Measurements from ENCODE around the gene ACOXL. TPM values are rescaled to one million over a fixed set of nuclear protein-coding genes. Genes with fewer than 3 reads are reported as not detected.

ACOXL gene
- total and polyA plus RNA-seq, 2 donors (not counting 3 experiments of a cell fraction or from before 2014, with no cell fraction given), result not detected

DNA sequence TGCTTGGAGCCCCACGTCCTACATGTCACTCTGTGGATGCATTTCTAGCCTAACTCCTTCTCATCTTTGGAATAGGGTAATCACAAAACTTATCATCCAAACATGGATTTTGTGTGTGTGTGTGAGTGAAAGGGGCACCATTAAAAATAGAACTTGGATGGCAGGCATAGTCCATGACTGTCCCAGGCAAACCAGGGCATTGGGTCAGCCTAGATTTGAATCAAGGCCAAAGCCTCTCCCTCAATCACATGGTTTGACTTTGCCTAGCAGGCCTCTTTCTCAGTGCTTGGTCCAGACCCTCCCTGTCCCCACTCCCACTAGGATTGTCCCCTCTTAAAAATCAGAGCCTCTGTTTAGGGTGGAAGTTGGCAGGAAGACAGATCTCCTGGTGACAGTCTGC, 320.9 kb downstream of the ACOXL start:
- CTCF ChIA-PET, result no interaction called here
- no TSS peak for BruUV-seq (replicated peaks)
- no peaks in the 10 kb centered on the region for H3K79me2 ChIP-seq (ENCODE audit: control insufficient read depth, insufficient read depth, low read length)
- TF ChIP-seq POLR2AphosphoS5 (IDR thresholded peaks at IDR 0.05; ENCODE audit: insufficient read depth, low read depth, low read length) (no peak), FOS (IDR thresholded peaks at IDR 0.05; ENCODE audit: borderline replicate concordance, insufficient read depth, low read length) (no peak), JUN (IDR thresholded peaks at IDR 0.05; ENCODE audit: borderline replicate concordance, insufficient read depth, insufficient read length, low read depth) (no peak), MYC (IDR thresholded peaks at IDR 0.05; ENCODE audit: low read depth, low read length) (no peak), EZH2 (IDR thresholded peaks at IDR 0.05; ENCODE audit: borderline replicate concordance, low read depth, low read length, severe bottlenecking) (no peak), GATA2 (IDR thresholded peaks at IDR 0.05; ENCODE audit: insufficient read depth, insufficient read length, low read depth, low read length) (no peak), POLR2A (IDR thresholded peaks at IDR 0.05; ENCODE audit: low read depth, low read length) (no peak)
- TF ChIP-seq, protein P1, sequence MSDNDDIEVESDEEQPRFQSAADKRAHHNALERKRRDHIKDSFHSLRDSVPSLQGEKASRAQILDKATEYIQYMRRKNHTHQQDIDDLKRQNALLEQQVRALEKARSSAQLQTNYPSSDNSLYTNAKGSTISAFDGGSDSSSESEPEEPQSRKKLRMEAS (IDR thresholded peaks at IDR 0.05; ENCODE audit: insufficient read depth, insufficient read length), result no peak
- TF ChIP-seq, protein P2, sequence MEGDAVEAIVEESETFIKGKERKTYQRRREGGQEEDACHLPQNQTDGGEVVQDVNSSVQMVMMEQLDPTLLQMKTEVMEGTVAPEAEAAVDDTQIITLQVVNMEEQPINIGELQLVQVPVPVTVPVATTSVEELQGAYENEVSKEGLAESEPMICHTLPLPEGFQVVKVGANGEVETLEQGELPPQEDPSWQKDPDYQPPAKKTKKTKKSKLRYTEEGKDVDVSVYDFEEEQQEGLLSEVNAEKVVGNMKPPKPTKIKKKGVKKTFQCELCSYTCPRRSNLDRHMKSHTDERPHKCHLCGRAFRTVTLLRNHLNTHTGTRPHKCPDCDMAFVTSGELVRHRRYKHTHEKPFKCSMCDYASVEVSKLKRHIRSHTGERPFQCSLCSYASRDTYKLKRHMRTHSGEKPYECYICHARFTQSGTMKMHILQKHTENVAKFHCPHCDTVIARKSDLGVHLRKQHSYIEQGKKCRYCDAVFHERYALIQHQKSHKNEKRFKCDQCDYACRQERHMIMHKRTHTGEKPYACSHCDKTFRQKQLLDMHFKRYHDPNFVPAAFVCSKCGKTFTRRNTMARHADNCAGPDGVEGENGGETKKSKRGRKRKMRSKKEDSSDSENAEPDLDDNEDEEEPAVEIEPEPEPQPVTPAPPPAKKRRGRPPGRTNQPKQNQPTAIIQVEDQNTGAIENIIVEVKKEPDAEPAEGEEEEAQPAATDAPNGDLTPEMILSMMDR (IDR thresholded peaks at IDR 0.05; ENCODE audit: extremely low read depth in 1 of 2, insufficient read depth in 1 of 2, low read depth in 1 of 2, low read length in 2 of 2), result no peak
- no peak overlapping the region for H3K27ac ChIP-seq (ENCODE audit: insufficient read depth, low read depth, low read length)
- H4K20me1 ChIP-seq (replicated peaks; ENCODE audit: control insufficient read depth, extremely low read depth, insufficient read depth, low read length), result no peaks in the 10 kb centered on the region
- no peaks in the 10 kb centered on the region for H3K9me3 ChIP-seq (replicated peaks; ENCODE audit: control insufficient read depth, insufficient read depth, low read length)
- H3K9me1 ChIP-seq (replicated peaks; ENCODE audit: control insufficient read depth, extremely low read depth, insufficient read depth, low read length), result no peaks in the 10 kb centered on the region
- FAIRE-seq (no peak), DNase-seq (ENCODE audit: low read depth, low spot score) (no peak)
- POLR2A ChIA-PET, result no interaction called here
- intact Hi-C loops (cut with micrococcal nuclease) (no loop called here), dilution Hi-C loops (cut with MboI; ENCODE audit: extremely low pct_ligation_motif_present, low sequenced_read_pairs) (no loop called here)
- no peaks in the 10 kb centered on the region for H3K36me3 ChIP-seq (ENCODE audit: control insufficient read depth in 2 of 2, extremely low read depth in 1 of 2, insufficient read depth in 2 of 2, low read length in 2 of 2)
- no peak overlapping the region for H3K9ac ChIP-seq (replicated peaks; ENCODE audit: extremely low read depth, insufficient read depth, low read length)
- H2AFZ ChIP-seq (ENCODE audit: low read depth, low read length), result no peak overlapping the region
- no peak overlapping the region for H3K4me2 ChIP-seq (ENCODE audit: insufficient read depth, low read length)
- H3K4me1 ChIP-seq (ENCODE audit: control insufficient read depth, extremely low read depth, insufficient read depth, low read length), result no peaks in the 10 kb centered on the region
- no peak overlapping the region for H3K4me3 ChIP-seq (replicated peaks in 1 of 3; ENCODE audit: insufficient read depth in 1 of 3, low read depth in 1 of 3, low read length in 3 of 3)
- H3K27me3 ChIP-seq (ENCODE audit: control insufficient read depth in 2 of 2, insufficient read depth in 2 of 2, low read length in 2 of 2), result peaks cover 8 to 14% of the 10 kb centered on the region in 2 experiments
